Left renal pelvis (tissue), 4 donors: Measurements from ENCODE around the gene PLEKHA7. TPM values are rescaled to one million over a fixed set of nuclear protein-coding genes. Genes with fewer than 3 reads are reported as not detected.
"Not testable (repeated sequence)": the region's sequence is repeated elsewhere in the genome, so short reads cannot be mapped to it uniquely, and the experiment has no call there.

Source experiments
- DNase-seq, 4 donors: peaks; one replicate each; pipeline ENCODE4 v3.0.0-alpha.2; 2013; ENCODE audit warnings: low read depth in 4 of 4, low spot score in 3 of 4
- polyA plus RNA-seq, 4 donors: library from polyadenylated mRNA; unstranded; fragments of 120-200 nt; gene quantifications; one replicate each; pipeline ENCODE4 v1.2.1, GENCODE V29; 2013; ENCODE audit not compliant: insufficient read length in 4 of 4

Gene PLEKHA7
- polyA plus RNA-seq, 4 donors: 5.4 to 55.4 (median 47.2) TPM

DNA sequence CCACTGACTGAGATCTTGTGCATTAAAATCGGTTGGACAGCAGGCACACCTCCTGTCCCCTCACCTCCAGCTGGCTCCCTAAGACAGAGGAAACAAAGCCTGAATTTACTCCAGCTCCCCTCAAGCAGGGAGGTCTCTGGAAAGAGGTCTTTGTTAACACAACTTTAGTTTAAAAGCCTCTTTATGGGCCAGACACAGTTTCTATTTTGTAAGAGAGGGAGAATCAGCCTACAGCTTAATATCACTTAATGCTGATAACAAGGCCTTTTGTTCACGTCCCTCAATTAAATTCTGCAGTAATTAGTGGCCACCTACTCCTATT, 36.3 kb downstream of the PLEKHA7 start:
- no peak for DNase-seq

DNA sequence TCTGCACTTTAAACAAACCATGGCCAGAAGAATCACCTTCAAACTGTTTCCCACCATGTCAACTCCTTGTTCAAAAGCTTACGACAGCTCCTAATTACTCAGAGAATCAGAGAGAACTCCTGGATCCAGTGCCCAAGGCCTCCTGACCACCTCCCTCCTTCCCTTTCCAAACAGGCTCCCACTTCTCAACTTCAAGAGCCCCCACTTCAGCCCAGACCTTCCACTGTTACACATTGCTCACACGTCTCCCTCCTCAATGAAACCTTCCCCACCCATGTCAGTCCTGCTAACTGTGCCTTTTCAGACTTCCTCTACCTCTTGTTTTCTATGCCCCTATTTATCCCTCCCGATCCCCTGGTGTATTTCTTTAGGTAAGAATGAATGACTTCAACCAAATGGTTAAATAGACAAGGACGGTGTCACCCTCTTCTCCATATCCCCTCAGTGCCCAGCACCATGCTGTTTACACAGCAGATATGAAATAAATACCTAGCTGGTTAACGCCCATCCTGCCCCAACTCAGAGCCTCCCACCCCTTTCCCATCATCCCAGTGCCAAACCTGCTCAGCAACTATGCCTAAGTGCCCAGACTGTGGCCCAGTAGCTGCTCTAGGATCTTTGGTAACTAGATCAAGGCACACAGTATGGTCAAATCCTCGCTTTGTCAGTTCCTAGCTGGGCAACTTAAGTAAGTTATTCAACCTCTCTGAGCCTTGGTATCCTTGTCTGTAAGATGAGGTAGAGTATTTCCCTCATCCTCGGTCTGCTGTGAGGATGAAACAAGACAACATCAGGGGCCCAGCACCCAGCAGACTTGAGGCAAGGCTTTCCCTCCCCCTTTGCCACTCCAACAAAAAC, 36.8 kb downstream of the PLEKHA7 start:
- DNase-seq: no peak

DNA sequence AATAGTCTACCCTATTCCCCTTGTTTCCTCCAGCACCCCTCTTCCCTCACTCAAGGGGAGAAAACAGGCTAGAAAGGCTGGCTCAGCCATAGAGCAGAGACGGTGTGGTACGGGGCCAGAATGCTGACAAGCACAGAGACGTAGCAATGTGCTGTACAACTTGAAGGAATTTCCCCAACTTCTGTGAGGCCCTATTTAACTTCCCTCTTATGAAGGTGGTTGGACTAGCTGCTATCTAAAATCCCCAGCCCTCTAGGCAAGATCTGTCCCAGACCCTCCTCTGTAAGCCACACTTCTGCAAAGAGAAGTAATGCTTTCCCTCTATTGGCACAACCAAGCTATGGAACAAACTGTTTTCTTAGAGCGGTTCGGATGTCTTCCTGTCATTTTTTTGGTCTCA, 37.8 kb downstream of the PLEKHA7 start:
- no peak for DNase-seq

DNA sequence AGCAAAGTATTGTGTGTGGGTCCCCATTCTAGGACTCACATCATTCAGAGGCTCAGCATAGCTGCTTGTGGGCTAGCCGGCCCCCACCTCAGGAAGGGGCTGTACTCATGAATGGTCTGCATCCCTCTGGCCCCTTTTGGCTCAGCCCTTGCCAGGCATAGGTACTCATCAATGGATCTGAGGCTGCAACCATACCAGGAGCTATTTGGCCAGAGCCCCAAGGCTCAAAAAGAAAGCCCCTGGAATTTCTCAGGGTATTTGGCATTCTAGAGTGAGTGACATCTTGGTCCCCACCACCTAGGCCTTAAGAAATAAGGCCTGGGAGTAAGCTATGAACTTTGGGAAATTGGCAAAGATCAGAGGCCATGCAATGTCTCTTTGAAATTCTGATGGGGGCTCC, 38.3 kb downstream of the PLEKHA7 start:
- no peak for DNase-seq

DNA sequence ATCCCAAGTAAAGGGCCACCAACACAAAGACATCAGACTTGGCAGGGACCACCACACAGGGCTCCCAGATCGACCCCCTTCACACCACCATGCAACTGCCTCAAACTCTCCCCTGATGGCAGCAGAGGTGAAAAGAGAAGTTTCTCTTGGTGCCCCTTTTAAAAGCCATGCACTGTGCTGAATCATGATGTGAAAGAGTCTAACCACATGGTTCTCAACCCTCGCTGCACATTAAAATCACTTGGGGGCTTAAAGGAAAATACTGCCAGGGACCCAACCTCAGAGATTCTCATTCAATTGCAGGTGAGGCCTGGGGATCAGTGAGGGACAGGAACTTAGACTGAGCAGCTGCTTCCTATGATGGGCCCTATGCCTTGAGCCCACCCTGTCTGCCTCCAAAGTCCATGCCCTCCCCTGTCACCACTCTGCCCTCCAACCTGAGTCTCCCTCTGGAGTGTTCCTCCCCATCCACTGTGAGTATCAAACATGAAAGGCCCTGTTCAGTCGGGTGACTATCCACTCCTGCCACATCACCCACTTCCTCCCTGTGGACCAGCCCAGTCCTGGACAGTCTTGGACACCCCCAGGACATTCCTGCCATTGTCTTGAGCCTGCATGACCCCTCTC, 40.8 kb downstream of the PLEKHA7 start:
- no peak for DNase-seq

DNA sequence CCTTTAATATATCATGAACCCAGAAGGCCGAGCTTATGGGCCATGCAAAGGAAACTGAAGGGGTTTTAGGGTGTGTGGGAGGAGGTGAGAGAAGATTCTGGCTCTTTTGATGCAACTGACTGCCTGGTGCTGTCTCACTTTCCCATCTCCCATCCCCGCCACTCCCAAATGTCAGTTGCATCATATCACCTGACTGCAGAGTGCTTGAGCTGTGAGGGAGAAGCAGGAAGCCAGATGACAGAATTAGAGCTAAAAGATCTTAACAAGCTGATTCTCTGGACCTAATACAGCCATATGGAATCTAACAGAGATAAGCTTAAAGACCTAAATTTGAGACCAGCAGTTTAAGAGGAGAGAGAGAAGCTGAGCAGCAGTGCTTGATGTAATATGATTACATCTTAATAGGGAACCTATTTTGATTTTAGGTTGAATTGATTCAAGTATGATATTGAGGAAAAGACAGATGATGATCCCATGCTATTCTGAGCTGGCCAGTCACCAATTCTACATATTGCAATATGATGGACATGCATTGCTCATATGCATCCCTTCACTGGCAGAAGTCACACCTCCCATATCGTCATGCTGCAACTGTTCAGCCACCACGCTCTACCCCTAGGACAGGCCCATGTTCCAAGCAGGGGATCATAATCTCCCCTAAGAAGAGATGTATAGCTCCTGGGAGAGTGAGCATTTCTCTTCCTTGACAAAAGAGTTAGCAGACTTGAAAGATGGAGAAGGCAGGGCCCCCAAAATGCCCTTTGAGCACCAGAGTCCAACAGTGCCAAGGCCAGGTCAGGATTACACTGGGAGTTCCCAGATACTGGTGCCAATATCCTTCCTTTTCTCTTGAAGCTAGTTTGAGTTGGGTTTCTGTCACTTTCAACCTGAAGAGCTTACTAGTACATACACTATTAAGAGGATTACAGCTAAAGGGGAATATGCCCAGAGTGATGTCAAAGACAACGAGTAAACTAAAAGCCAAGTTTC, 44.9 kb downstream of the PLEKHA7 start:
- no peak for DNase-seq

DNA sequence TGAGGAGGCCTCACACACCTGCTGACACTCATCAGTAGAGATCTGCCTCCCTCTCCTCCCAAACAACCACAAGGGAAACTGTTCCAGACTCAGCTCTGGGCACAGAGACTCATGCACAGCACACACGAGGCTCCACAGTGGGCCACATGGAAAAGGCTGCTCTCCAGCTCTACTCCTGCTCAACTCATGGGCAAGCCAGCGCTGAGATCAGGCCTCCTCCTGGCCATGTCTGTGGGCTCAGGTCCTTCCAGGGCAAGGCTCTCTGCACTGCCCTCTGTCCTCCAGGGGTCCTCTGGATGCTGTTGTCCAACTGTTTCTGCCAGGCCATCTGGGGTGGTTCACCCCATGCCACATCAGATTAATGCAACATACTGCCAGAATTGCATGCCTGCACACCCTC, 46.0 kb downstream of the PLEKHA7 start:
- no peak for DNase-seq

DNA sequence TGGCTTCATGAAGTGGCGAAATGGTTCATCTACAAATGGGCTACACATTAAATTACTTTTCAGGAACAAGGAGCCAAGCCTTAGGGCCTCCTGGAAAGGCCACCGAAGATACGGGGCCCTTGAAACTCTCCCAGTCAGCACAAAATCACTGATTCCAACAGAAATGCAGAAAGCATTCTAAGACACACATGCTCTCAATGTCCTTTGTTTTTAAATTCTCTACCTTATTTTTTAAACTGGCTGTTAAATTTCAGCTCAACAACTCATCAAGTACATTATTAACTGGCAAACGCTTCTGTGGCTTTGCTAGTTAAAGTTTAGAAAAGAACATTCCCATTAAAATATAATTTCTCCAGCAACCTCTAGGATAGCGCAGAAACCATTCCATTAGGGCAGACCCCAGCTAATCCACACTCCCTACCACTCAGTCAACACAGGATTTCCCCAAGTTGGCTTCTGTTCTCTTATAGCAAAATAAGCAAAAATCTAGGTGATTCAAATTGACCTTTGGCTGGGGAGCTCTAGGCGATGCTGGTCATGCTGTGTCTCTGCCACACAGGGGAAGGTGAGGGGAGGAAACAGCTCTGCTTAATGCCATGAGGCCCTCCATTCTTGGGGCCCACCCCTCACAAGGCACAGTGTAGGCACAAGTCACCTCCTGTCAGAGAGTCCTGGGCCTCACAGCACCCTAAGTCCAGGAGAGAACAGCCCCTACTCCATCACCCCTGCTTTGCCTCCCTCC, 47.1 kb downstream of the PLEKHA7 start:
- no peak for DNase-seq

DNA sequence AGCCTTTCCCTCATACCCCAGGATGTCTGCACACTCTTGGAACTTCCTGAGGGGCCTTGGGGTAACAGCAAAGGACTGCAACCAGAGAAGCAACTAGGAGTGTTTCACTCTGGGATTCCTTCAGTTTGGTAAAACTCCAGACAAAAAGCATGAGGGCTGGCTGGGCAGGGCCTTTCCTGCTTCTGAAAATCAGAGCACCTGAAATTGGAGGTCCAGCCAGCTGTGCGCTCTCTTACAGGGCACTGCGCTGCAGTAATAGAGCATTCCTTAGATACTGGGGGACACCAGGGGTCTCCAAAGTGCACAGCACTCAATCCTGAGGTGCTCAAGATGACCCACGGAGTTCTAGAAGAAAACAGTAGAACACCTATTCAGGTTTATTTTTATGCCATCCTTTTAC, 49.7 kb downstream of the PLEKHA7 start:
- no peak for DNase-seq

DNA sequence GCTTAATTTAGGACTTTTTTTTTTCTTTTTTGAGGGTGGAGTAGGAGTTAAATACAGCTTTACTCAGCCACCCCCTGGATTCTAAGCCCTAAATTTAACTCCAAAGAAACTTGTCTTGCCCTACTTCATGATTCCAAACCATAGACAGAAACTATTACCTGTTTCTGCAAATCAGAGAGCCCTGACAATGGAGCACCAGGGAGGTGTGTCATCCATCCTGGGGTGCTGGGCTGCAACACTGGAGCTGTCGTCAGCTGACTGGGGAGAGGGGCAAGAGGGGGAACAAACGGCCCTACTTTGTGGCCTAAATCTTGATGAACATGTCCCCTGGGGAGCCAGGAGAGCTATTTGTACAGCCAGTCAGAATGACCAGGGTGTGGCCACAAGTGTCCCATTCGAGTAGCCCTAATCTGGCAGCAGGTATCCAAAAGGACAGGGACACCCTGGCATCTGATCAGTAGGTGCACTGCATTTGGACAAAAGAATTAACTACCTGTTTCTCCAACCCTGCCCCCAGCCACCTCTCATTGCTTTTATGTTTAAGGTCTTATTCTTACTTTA, 50.8 kb downstream of the PLEKHA7 start:
- DNase-seq: no peak

DNA sequence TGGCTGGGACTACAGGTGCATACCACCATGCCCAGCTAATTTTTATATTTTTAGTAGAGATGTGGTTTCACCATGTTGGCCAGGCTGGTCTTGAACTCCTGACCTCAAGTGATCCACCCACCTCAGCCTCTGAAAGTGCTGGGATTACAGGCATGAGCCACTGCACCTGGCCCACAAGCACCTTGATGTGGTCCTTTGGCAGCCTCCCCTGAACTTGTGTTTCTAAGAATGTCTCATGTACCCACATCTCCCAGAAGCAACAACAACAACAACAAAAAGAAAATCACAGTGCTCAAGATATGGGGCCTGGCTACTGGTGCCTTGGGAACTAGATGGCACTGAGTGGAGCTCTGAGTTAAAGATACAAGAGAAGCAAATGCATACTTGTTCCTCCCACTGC, 51.6 kb downstream of the PLEKHA7 start:
- not testable (repeated sequence) for DNase-seq

DNA sequence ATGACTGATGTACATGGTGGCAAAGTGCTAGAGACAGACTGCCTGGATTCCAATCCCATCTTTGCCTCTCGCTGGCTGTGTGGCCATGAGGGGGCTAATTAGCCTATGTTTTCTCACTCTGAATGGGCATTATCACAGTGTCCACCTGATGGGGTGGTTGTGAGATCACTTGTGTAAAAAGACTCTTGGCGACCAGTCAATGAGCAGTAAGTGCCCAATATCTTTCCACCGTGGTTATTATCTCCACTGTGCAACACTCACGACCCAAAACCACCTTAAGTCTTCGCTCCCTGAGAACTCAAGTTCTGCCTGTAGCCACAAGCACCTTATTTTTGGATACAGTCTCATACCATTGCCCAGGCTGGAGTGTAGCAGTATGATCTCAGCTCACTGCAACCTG, 52.1 kb downstream of the PLEKHA7 start:
- no peak for DNase-seq

DNA sequence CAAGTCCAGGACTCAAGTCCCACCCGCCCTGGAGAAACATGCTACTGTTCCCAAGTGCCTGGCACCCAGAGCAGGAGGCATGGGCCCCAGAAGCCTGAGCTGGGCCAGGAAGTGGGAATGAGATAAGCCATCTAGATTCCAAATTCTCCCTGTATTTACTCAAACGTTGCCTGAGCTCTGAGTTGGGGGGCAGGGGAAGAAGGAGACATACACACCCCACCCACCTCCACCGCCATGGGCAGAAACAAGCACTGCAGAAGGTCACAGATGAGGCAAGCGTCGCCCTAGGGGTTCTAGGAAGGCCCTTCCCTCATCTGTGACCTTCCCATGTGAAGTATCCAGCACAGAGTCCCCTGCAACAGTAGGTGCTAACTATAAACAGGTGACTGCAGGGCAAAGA, 54.0 kb downstream of the PLEKHA7 start:
- DNase-seq: no peak

DNA sequence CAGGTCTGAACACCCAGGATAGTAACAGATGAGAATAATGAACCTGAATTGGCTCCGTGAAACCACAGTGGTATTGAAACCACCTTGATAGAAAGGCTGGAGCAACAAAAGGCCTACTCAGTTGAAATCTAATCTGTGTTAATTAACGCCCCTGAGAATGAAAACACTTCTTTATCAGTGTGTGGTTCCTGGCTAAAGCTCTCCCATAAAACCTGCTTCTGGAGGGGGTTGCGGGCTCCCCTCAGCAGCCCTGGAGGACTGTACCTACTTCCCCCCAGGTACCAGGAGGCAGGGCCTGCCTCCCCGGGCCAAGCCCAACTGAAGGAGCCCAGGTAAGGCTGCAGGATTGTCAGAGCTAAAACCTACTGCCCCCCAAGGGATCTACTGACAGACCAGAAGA, 54.6 kb downstream of the PLEKHA7 start:
- no peak for DNase-seq

DNA sequence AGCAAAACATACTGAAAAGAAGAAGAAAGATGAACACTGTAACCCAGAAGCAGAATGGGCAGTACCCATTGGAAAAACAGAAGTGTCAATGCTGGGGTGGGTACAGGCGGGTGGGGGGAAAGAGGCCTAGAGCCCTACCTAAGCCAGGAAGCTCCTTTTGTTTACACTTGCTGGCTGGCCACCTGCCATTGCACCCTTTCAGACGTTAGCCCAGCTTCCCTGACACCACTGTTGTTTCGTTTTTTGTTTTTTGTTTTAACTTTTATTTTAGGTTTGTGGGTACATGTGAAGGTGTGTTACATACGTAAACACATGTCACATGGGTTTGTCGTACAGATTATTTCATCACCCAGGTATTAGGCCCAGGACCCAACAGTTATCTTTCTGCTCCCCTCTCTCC, 55.4 kb downstream of the PLEKHA7 start:
- no peak for DNase-seq

DNA sequence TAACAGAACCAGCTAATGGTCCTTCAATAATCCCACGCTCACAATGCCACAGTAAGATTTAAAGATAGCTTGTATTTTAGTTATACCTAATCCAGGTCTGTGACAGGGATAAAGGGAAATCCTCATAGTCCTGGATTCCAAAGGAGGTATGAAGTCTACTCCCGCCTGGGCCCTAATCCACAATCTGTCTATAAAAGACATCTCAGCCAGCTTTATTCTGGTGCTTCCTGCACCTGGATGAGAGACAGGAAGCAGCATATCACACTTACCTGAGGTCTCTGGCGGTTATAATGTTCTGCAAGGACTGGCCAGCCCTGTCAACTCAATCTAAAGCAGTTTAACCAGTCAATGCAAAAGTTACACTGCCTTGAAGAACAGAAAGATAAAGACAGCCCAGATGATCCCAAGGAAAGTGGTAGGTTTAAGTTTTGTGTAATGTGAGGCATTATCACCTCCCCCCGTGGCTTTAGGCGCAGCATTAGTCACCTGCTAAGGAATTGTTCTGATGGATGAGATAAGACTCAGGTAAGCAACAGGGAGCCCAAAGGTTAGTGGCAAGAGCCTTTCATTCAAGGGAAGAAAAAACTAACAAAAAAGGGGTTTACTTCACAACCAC, 57.6 kb downstream of the PLEKHA7 start:
- DNase-seq: no peak

DNA sequence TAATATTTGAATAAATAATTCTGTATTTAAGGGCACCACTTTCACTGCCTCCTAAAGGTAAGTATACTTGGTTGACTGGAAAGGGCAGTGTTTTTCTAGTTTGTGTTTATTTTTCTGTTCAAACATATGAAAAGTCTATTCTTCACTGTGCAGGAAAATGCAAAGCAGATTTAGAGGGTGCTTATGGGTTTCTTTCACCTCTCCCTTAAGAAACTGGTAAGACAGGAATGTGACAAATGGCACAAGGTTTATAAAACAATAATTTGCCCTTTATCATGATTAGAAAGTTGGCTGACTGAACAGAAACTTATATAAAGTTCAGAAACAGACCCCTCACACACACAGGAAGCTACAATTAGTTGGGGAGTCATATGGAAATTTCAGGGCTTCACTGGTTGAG, 60.6 kb downstream of the PLEKHA7 start:
- DNase-seq: no peak

DNA sequence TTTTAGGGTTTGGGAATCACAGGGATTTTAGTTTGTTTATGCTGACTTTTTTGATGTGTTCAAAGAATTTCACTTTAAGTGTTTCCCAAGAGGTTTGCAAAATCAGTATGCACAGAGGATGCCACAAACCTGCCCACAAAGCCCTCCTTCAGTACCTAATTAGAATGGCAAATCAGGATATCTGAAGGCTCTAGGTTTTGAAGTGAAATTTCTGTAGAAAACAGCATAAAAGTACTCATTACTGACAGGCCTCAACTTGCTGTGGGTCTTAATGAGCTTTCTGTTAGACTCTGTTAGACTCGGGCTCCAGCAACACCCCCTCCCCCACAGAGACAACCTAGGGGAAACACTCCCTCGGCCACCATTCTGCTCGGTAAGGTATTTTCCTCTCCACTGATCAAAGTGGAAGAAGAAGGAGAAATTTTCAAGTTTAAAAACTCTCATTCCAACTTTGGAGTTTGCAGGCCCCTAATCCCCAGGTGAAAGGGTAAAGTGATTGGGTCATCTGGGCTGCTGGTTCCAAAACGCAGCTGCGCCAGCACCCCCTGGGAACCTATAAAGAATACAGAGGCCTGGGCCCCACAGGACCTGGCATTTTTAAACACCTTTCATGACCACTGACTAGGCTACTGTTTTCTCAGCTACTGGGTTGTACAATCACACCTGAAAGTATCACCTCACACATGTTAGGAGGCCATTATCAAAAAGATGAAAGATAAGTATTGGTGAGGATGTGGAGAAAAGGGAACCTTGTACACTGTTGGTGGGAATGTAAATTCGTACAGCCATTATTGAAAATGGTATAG, 67.5 kb downstream of the PLEKHA7 start:
- DNase-seq: peak in 1 of 4 donors; percentile 46
